A673 (cell line): Measurements from ENCODE around the gene SPDL1.

ENCODE experiments used
- CTCF ChIP-seq: fragments of 300-800, 200-600 bp; sonication (generic); conservative IDR thresholded peaks from 2 replicates; pipeline ENCODE4 v1.5.1; 2017; ENCODE audit warnings: low read depth, mild to moderate bottlenecking, antibody characterized with exemption, low read length, moderate library complexity, mixed read lengths
- EZH2 ChIP-seq: fragments of 200-600 bp; sonication (generic); IDR thresholded peaks from 2 replicates; pipeline ENCODE4 v1.6.1; 2017; ENCODE audit warnings: borderline replicate concordance, low read depth, mild to moderate bottlenecking, mixed read lengths, antibody characterized with exemption, low read length; ENCODE audit not compliant: poor library complexity, severe bottlenecking

GRCh38 chr5:169648725-169649310, 65.2 kb downstream of the SPDL1 start:
- TF ChIP-seq CTCF (no peak), EZH2 (no peak)
